Measurements from ENCODE around the gene GLT8D2. TPM values are rescaled to one million over a fixed set of nuclear protein-coding genes. Genes with fewer than 3 reads are reported as not detected.

Gene GLT8D2
- polyA plus RNA-seq, 2 of the 4 experiments (the other 2 are of a cell fraction) = 0.27 to 0.43 TPM

- ATAC-seq (peak in 1 of 2 experiments; percentile 12; a peak in 2 of 6 replicates), FAIRE-seq (no peak), DNase-seq (ENCODE audit: low read depth in 1 of 2, low spot score in 1 of 2) (no peak)
- CTCF ChIA-PET = interaction anchor here (1.1 kb wide), 1 partner anchor 42 kb away, joined by 3 read pairs; no protein-coding TSS in a partner anchor
- H3K4me2 ChIP-seq = peak overlapping the region; percentile 75
- peak overlapping the region in 1 of 2 experiments; percentile 25; a peak in 2 of 6 replicates for H3K27ac ChIP-seq
- H3K4me3 ChIP-seq = peak overlapping the region; percentile 33
- WGBS (ENCODE audit: missing lambda C conversion rate) = 66% methylated on average over 9 of the region's 9 CpGs
- H3K4me1 ChIP-seq = peaks cover 10% of the 10 kb centered on the region; the same call in 2 of the 3 replicates
- TF ChIP-seq KDM5A (IDR thresholded peaks at IDR 0.05) (no peak), HOXB13 (CRISPR knock-in tag; IDR thresholded peaks at IDR 0.05; ENCODE audit: low read depth) (no peak), RARB (CRISPR knock-in tag; IDR thresholded peaks at IDR 0.05) (no peak), TFCP2L1 (CRISPR knock-in tag; IDR thresholded peaks at IDR 0.05) (no peak), BHLHE40 (IDR thresholded peaks at IDR 0.05; ENCODE audit: low read depth, low read length) (no peak), ZFP36 (IDR thresholded peaks at IDR 0.05; ENCODE audit: borderline replicate concordance, partially characterized antibody) (no peak), EHMT2 (IDR thresholded peaks at IDR 0.05; ENCODE audit: low read depth) (no peak), NPAS2 (CRISPR knock-in tag; IDR thresholded peaks at IDR 0.05; ENCODE audit: borderline replicate concordance) (no peak), RFX5 (IDR thresholded peaks at IDR 0.05) (no peak), ZC3H11A (IDR thresholded peaks at IDR 0.05) (no peak), EHF (CRISPR knock-in tag; IDR thresholded peaks at IDR 0.05) (no peak), GATA3 (IDR thresholded peaks at IDR 0.05; ENCODE audit: borderline replicate concordance) (no peak), RNF2 (IDR thresholded peaks at IDR 0.05; ENCODE audit: borderline replicate concordance, low read depth) (no peak), NFE2L2 (conservative IDR thresholded peaks at IDR 0.05; ENCODE audit: low read length) (no peak), SREBF2 (IDR thresholded peaks at IDR 0.05) (no peak)
- TF ChIP-seq, protein P1, sequence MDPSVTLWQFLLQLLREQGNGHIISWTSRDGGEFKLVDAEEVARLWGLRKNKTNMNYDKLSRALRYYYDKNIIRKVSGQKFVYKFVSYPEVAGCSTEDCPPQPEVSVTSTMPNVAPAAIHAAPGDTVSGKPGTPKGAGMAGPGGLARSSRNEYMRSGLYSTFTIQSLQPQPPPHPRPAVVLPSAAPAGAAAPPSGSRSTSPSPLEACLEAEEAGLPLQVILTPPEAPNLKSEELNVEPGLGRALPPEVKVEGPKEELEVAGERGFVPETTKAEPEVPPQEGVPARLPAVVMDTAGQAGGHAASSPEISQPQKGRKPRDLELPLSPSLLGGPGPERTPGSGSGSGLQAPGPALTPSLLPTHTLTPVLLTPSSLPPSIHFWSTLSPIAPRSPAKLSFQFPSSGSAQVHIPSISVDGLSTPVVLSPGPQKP (IDR thresholded peaks at IDR 0.05; ENCODE audit: low read depth, low read length) = no peak
- TF ChIP-seq, protein P2, sequence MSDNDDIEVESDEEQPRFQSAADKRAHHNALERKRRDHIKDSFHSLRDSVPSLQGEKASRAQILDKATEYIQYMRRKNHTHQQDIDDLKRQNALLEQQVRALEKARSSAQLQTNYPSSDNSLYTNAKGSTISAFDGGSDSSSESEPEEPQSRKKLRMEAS (IDR thresholded peaks at IDR 0.05) = no peak
- TF ChIP-seq, protein P3, sequence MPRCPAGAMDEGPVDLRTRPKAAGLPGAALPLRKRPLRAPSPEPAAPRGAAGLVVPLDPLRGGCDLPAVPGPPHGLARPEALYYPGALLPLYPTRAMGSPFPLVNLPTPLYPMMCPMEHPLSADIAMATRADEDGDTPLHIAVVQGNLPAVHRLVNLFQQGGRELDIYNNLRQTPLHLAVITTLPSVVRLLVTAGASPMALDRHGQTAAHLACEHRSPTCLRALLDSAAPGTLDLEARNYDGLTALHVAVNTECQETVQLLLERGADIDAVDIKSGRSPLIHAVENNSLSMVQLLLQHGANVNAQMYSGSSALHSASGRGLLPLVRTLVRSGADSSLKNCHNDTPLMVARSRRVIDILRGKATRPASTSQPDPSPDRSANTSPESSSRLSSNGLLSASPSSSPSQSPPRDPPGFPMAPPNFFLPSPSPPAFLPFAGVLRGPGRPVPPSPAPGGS (IDR thresholded peaks at IDR 0.05) = no peak
- TF ChIP-seq, protein P4, sequence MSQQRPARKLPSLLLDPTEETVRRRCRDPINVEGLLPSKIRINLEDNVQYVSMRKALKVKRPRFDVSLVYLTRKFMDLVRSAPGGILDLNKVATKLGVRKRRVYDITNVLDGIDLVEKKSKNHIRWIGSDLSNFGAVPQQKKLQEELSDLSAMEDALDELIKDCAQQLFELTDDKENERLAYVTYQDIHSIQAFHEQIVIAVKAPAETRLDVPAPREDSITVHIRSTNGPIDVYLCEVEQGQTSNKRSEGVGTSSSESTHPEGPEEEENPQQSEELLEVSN (IDR thresholded peaks at IDR 0.05; ENCODE audit: borderline replicate concordance, low read depth) = no peak
- POLR2A ChIA-PET = no interaction called here
- no peaks in the 10 kb centered on the region for H3K9me3 ChIP-seq
Observed at GRCh38 chr12:104049278-104049902, 597 bp downstream of the GLT8D2 start.

DNA sequence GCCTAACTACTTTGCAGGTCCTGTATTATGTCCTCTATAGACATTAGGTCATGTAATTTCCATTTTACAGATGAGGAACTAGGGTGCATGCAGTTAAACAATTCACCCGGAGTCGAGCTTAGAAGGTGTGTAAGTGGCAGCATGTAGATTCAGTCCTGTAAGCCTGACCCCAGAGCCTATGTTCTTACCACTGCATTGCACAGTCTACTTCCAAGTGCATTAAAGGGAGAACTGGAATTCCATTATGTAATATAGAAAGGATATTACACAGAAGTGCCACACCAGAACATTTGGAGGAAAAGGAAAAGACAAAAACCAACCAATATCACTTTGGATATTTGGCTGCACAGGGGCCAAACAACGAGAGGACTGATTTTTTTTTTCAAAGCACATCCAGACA, 1.2 kb downstream of the GLT8D2 start:
- WGBS (ENCODE audit: missing lambda C conversion rate) = 73% methylated on average over 3 of the region's 3 CpGs
- H3K27ac ChIP-seq = no peak overlapping the region
- no peak overlapping the region for H3K4me3 ChIP-seq
- POLR2A ChIA-PET = no interaction called here
- ATAC-seq (peak in 1 of 2 experiments; percentile 15; a peak in 1 of 6 replicates), DNase-seq (ENCODE audit: low read depth in 1 of 2, low spot score in 1 of 2) (no peak), FAIRE-seq (no peak)
- CTCF ChIA-PET = no interaction called here
- TF ChIP-seq FOSB (CRISPR knock-in tag; IDR thresholded peaks at IDR 0.05) (no peak), PHF8 (IDR thresholded peaks at IDR 0.05; ENCODE audit: borderline replicate concordance, low read depth) (no peak), NFE2L2 (conservative IDR thresholded peaks at IDR 0.05; ENCODE audit: low read length) (no peak), CBX2 (IDR thresholded peaks at IDR 0.05; ENCODE audit: borderline replicate concordance, low read depth) (no peak), JUNB (IDR thresholded peaks at IDR 0.05) (no peak), EHF (CRISPR knock-in tag; IDR thresholded peaks at IDR 0.05) (no peak), CTCF (IDR thresholded peaks at IDR 0.05) (no peak), TFCP2L1 (CRISPR knock-in tag; IDR thresholded peaks at IDR 0.05) (no peak), ESRRA (IDR thresholded peaks at IDR 0.05; ENCODE audit: borderline replicate concordance, low read length) (no peak), KDM1A (IDR thresholded peaks at IDR 0.05; ENCODE audit: low read depth) (no peak), BHLHE40 (IDR thresholded peaks at IDR 0.05; ENCODE audit: low read depth, low read length) (no peak), RCOR1 (IDR thresholded peaks at IDR 0.05; ENCODE audit: low read depth, low read length) (no peak), CHD4 (IDR thresholded peaks at IDR 0.05; ENCODE audit: borderline replicate concordance) (no peak), RFX5 (IDR thresholded peaks at IDR 0.05) (no peak), KDM5A (IDR thresholded peaks at IDR 0.05) (no peak), ZC3H11A (IDR thresholded peaks at IDR 0.05) (no peak), HDAC2 (IDR thresholded peaks at IDR 0.05) (no peak), POLR2A (IDR thresholded peaks at IDR 0.05; ENCODE audit: low read length) (no peak), HOXA7 (CRISPR knock-in tag; IDR thresholded peaks at IDR 0.05) (no peak), TP53 (CRISPR knock-in tag; IDR thresholded peaks at IDR 0.05) (no peak)
- H3K4me1 ChIP-seq = peaks cover 10% of the 10 kb centered on the region; the same call in 2 of the 3 replicates
- no peaks in the 10 kb centered on the region for H3K9me3 ChIP-seq
- peak overlapping the region; percentile 75; the same call in 2 of the 3 replicates for H3K4me2 ChIP-seq
